BJ (cell line): ENCODE measurements around the gene PLXDC1. TPM values are rescaled to one million over a fixed set of nuclear protein-coding genes. Genes with fewer than 3 reads are reported as not detected.

ENCODE experiments used
- CTCF ChIA-PET: fragments of 350-600 bp; formaldehyde crosslinking; extraction: SDS; loops from one replicate; lab custom pipeline; 2021; ENCODE audit warnings: antibody characterized with exemption, inconsistent platforms; lab: Yijun Ruan, JAX
- POLR2A ChIA-PET: fragments of 300-600 bp; sonication (Branson Sonifier 250); formaldehyde crosslinking; extraction: SDS; loops from one replicate; lab custom pipeline; 2021; ENCODE audit warnings: antibody characterized with exemption; lab: Charles Lee
- DNase-seq: peaks from one replicate; pipeline ENCODE4 v3.0.0-alpha.2; 2011; ENCODE audit warnings: low read depth
- H3K27me3 ChIP-seq: 2 replicates; pipeline ENCODE4 v1.6.0; 2011; ENCODE audit warnings: low read length; ENCODE audit not compliant: control insufficient read depth, insufficient read depth
- H3K36me3 ChIP-seq: 2 replicates; pipeline ENCODE4 v1.5.1; 2011; ENCODE audit warnings: low read length; ENCODE audit not compliant: control insufficient read depth, insufficient read depth
- H3K4me3 ChIP-seq: 2 replicates; pipeline ENCODE4 v1.5.1; 2011; ENCODE audit warnings: low read depth, mild to moderate bottlenecking, control low read depth, low read length
- polyA plus RNA-seq: library from polyadenylated mRNA; depleted of rRNA; stranded (reverse); fragments of >200 nt; gene quantifications from 2 replicates; pipeline ENCODE4 v1.2.3, GENCODE V29; 2011; rRNA removed
- small RNA-seq: library from RNA; depleted of rRNA; stranded (forward); fragments of <200 nt; gene quantifications from one replicate; pipeline ENCODE3, GENCODE V24; 2012; ENCODE audit warnings: low replicate concordance, low read depth; ENCODE audit not compliant: insufficient read length
- TF ChIP-seq, protein P1 (sequence below): IDR thresholded peaks from 2 replicates; pipeline ENCODE4 v1.5.1; 2011; ENCODE audit warnings: low read depth, mild to moderate bottlenecking, control low read depth, inconsistent platforms, low read length, moderate library complexity; ENCODE audit not compliant: insufficient read depth

PLXDC1 gene
- polyA plus RNA-seq, 1 experiment: 5.0 TPM

DNA sequence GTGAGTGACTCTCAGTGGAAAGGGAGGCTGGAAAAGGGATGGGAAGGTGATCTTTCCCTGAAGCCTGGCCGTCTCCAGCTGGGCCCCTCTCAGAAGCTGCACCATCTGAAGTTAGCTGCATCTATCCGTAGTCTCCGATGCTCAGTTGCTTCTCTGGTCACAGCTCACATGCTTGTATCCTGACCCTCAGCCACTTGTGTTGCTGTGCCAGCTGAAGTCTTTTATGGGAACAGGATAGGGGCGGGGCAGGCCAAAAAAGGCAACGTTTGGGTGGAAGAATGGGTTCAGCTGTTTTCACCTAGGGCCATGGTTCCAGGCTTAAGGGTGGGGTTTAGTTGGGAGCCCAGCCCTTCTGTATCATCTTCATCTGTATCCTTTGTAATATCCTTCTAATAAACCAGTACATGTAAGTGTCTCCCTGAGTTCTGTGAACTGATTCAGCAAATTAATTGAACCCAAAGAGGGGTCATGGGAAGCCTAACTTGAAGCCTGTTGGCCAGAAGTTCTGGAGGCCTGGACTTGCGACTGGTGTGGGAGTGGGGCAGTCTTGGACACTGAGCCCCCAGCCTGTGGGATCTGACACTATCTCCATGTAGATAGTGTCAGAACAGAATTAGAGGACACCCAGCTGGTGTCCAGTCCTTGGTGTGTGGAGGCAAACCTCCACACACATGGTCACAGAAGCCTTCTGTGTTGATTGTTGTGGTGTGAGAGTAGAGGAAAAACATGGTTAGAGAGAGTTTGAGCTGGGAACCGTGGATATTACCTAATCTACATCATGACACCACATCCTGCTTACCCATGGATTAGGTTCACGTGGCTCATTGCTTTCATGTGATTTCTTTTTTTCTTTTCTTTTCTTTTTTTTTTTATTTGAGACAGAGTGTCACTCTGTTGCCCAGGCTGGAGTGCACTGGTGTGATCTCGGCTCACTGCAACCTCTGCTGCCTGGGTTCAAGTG is 135.0 kb downstream of the PLXDC1 start:
- TF ChIP-seq, protein P1, sequence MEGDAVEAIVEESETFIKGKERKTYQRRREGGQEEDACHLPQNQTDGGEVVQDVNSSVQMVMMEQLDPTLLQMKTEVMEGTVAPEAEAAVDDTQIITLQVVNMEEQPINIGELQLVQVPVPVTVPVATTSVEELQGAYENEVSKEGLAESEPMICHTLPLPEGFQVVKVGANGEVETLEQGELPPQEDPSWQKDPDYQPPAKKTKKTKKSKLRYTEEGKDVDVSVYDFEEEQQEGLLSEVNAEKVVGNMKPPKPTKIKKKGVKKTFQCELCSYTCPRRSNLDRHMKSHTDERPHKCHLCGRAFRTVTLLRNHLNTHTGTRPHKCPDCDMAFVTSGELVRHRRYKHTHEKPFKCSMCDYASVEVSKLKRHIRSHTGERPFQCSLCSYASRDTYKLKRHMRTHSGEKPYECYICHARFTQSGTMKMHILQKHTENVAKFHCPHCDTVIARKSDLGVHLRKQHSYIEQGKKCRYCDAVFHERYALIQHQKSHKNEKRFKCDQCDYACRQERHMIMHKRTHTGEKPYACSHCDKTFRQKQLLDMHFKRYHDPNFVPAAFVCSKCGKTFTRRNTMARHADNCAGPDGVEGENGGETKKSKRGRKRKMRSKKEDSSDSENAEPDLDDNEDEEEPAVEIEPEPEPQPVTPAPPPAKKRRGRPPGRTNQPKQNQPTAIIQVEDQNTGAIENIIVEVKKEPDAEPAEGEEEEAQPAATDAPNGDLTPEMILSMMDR: no peak
- ChIA-PET CTCF (no interaction called here), POLR2A (no interaction called here)
- no peaks in the 10 kb centered on the region for H3K36me3 ChIP-seq
- H3K27me3 ChIP-seq: no peaks in the 10 kb centered on the region; the same call in 1 of the 2 replicates
- no peak overlapping the region for H3K4me3 ChIP-seq
- DNase-seq: no peak

DNA sequence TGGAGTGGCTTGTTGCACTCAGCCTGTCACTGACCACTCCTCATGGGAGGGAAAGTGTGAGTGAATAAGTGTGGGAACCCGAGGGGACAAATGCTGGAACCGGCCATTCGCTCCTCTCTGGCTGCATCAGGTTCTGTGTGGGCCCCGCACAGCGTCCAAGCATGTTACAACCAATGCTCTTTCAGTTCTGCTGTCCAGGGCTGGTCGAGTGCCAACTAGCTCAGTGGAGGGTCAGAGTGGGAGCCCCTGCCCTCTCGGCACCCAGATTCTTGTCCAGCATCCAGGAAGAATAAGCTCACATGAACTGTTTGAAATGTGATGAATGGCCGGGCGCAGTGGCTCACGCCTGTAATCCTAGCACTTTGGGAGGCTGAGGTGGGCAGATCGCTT is 135.9 kb downstream of the PLXDC1 start:
- no peaks in the 10 kb centered on the region; the same call in 1 of the 2 replicates for H3K27me3 ChIP-seq
- DNase-seq: no peak
- TF ChIP-seq, protein P1: no peak
- CTCF ChIA-PET: interaction anchor here (2.1 kb wide), 1 partner anchor 149 kb away, joined by 4 read pairs; no protein-coding TSS in a partner anchor
- no peaks in the 10 kb centered on the region for H3K36me3 ChIP-seq
- no peak overlapping the region for H3K4me3 ChIP-seq
- POLR2A ChIA-PET: no interaction called here

DNA sequence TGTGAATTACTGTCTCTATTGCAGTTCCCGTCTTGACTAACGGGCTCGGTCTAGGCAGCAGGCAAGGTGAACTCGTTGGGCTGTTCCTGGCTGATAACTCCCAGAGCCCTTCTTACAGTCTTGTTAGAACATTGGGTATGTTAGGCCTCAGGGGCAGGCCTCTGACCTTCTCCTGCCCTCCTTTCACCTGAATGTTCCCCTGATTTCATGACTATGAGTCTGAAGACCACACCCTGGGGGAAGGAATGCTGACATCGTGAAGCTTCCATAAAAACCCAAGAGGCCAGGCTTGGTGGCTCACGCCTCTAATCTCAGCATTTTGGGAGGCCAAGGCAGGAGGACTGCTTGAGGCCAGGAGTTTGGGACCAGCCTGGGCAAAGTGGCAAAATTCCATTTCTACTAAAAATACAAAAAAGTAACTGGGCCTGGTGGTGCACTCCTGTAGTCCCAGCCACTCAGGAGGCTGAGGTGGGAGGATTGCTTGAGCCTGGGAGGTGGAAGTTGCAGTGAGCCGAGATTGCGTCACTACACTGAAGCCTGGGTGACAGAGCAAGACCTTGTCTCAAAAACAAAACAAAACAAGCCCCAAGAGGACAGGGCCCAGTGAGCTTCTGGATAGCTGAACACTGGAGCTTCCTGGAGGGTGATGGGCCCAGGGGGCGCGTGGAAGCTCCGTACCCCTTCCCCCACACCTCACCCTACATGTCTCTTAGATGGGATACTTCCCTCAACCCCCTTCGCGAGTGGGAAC is 136.5 kb downstream of the PLXDC1 start:
- POLR2A ChIA-PET: interaction anchor here (0.7 kb wide), 1 partner anchor 71 kb away, joined by 3 read pairs; no protein-coding TSS in a partner anchor
- Histone ChIP-seq H3K4me3 (no peak overlapping the region), H3K36me3 (no peaks in the 10 kb centered on the region), H3K27me3 (no peaks in the 10 kb centered on the region; the same call in 1 of the 2 replicates)
- no peak for DNase-seq
- CTCF ChIA-PET: interaction anchor here (2.1 kb wide), 1 partner anchor 150 kb away, joined by 4 read pairs; no protein-coding TSS in a partner anchor
- TF ChIP-seq, protein P1: no peak

DNA sequence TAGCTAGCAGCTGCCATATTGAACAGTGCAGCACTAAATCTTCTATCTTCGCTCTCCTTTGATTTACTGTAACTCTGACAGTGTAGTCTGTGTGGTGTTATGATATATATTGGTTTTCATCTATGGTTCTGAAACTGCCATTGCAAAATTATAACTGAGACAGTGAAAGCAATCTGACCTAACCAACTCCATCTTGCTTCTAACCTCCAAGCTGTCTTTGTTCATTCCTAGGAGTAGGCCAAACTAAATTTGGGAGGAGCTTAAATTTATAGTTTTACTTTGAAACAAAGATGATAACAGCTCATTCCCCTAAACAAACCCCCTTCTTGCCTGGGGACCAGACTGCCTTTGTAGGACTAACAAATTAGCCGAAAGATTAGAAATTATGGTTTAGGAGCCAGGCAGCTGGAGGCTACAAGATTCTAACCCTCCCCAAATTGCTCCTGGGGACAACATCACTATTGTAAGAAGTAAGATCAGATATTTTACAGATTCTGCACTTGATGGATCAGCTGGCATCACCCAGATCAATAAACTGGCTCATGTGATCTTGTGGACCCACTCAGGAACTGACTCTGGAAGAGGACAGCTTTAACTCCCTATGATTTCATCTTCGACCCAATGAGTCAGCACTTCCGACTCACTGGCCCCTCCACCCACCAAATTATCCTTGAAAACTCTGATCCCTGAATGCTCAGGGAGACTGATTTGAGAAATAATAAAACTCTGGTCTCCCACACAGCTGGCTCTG is 137.2 kb downstream of the PLXDC1 start:
- H3K27me3 ChIP-seq: no peaks in the 10 kb centered on the region; the same call in 1 of the 2 replicates
- TF ChIP-seq, protein P1: no peak
- no peaks in the 10 kb centered on the region for H3K36me3 ChIP-seq
- ChIA-PET CTCF (interaction anchor here (2.1 kb wide), 1 partner anchor 150 kb away, joined by 4 read pairs; no protein-coding TSS in a partner anchor), POLR2A (interaction anchor here (0.7 kb wide), 2 partner anchors 13 to 70 kb away, joined by 3 read pairs; no protein-coding TSS in a partner anchor)
- no peak overlapping the region for H3K4me3 ChIP-seq
- no peak for DNase-seq

Small RNAs within 50 kb of the gene (small RNA-seq; reads per million reads assigned to genes)
- gene AC091178.1: not detected

Other genes with a start within 250 kb of the PLXDC1 start
- gene FBXO47, start 184.2 kb downstream of the PLXDC1 start, polyA plus RNA-seq: not detected in 2 replicates
- gene ARL5C, start 14.5 kb upstream of the PLXDC1 start, polyA plus RNA-seq: not detected in 2 replicates
- gene CACNB1, start 46.0 kb upstream of the PLXDC1 start, polyA plus RNA-seq: 6.6 and 8.5 TPM in 2 replicates
- gene RPL19, start 48.6 kb upstream of the PLXDC1 start, polyA plus RNA-seq: 1,903 and 2,002 TPM in 2 replicates
- gene STAC2, start 74.3 kb upstream of the PLXDC1 start, polyA plus RNA-seq: not detected in 2 replicates
- 3.9 and 5.1 TPM in 2 replicates for gene FBXL20, start 250.0 kb upstream of the PLXDC1 start, polyA plus RNA-seq